Measurements from ENCODE around the gene HIRIP3.

HIRIP3 gene

DNA sequence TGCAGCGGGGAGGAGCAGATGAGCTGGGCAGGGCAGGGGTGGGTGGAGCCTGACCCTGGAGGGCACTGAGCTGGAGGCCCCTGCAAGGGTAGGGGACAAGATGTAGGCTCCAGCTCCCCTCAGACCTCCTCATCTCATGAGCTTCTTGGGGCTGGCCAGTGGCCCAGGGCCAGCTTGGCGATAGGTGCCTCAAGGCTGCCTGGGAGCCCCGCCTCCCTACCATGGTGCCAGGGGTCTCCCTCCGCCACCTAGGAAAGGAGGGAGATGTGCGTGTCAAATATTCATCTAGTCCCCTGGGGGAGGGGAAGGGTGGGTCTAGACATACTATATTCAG lies 3.9 kb downstream of the HIRIP3 start:
- ATAC-seq: no peak
- TF ChIP-seq TCF4 (CRISPR knock-in tag; IDR thresholded peaks at IDR 0.05; ENCODE audit: borderline replicate concordance) (no peak), ZNF70 (CRISPR knock-in tag; IDR thresholded peaks at IDR 0.05) (no peak), ZFP30 (CRISPR knock-in tag; IDR thresholded peaks at IDR 0.05) (no peak), ZNF8 (CRISPR knock-in tag; IDR thresholded peaks at IDR 0.05) (no peak), CSDC2 (CRISPR knock-in tag; IDR thresholded peaks at IDR 0.05) (no peak), ZC3H10 (CRISPR knock-in tag; IDR thresholded peaks at IDR 0.05) (no peak), TOX (CRISPR knock-in tag; IDR thresholded peaks at IDR 0.05; ENCODE audit: borderline replicate concordance) (no peak), ZFP3 (CRISPR knock-in tag; IDR thresholded peaks at IDR 0.05) (no peak), BACH2 (CRISPR knock-in tag; IDR thresholded peaks at IDR 0.05; ENCODE audit: borderline replicate concordance) (no peak), GLIS3 (CRISPR knock-in tag; IDR thresholded peaks at IDR 0.05) (no peak), OSR1 (CRISPR knock-in tag; IDR thresholded peaks at IDR 0.05) (no peak)
- TF ChIP-seq, protein P1, sequence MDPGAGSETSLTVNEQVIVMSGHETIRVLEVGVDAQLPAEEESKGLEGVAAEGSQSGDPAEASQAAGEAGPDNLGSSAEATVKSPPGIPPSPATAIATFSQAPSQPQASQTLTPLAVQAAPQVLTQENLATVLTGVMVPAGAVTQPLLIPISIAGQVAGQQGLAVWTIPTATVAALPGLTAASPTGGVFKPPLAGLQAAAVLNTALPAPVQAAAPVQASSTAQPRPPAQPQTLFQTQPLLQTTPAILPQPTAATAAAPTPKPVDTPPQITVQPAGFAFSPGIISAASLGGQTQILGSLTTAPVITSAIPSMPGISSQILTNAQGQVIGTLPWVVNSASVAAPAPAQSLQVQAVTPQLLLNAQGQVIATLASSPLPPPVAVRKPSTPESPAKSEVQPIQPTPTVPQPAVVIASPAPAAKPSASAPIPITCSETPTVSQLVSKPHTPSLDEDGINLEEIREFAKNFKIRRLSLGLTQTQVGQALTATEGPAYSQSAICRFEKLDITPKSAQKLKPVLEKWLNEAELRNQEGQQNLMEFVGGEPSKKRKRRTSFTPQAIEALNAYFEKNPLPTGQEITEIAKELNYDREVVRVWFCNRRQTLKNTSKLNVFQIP (CRISPR knock-in tag; IDR thresholded peaks at IDR 0.05; ENCODE audit: borderline replicate concordance, low read depth): no peak
- TF ChIP-seq, protein P2, sequence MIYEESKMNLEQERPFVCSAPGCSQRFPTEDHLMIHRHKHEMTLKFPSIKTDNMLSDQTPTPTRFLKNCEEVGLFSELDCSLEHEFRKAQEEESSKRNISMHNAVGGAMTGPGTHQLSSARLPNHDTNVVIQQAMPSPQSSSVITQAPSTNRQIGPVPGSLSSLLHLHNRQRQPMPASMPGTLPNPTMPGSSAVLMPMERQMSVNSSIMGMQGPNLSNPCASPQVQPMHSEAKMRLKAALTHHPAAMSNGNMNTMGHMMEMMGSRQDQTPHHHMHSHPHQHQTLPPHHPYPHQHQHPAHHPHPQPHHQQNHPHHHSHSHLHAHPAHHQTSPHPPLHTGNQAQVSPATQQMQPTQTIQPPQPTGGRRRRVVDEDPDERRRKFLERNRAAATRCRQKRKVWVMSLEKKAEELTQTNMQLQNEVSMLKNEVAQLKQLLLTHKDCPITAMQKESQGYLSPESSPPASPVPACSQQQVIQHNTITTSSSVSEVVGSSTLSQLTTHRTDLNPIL (CRISPR knock-in tag; IDR thresholded peaks at IDR 0.05; ENCODE audit: low read depth): no peak
- TF ChIP-seq, protein P3, sequence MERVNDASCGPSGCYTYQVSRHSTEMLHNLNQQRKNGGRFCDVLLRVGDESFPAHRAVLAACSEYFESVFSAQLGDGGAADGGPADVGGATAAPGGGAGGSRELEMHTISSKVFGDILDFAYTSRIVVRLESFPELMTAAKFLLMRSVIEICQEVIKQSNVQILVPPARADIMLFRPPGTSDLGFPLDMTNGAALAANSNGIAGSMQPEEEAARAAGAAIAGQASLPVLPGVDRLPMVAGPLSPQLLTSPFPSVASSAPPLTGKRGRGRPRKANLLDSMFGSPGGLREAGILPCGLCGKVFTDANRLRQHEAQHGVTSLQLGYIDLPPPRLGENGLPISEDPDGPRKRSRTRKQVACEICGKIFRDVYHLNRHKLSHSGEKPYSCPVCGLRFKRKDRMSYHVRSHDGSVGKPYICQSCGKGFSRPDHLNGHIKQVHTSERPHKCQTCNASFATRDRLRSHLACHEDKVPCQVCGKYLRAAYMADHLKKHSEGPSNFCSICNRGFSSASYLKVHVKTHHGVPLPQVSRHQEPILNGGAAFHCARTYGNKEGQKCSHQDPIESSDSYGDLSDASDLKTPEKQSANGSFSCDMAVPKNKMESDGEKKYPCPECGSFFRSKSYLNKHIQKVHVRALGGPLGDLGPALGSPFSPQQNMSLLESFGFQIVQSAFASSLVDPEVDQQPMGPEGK (CRISPR knock-in tag; IDR thresholded peaks at IDR 0.05; ENCODE audit: borderline replicate concordance): no peak

- ATAC-seq: no peak
- no peak for TF ChIP-seq TOX (CRISPR knock-in tag; IDR thresholded peaks at IDR 0.05; ENCODE audit: borderline replicate concordance)
- TF ChIP-seq BACH2 (CRISPR knock-in tag; IDR thresholded peaks at IDR 0.05; ENCODE audit: borderline replicate concordance): no peak
- no peak for TF ChIP-seq GLIS3 (CRISPR knock-in tag; IDR thresholded peaks at IDR 0.05)
- TF ChIP-seq, protein P2 (CRISPR knock-in tag; IDR thresholded peaks at IDR 0.05; ENCODE audit: low read depth): no peak
- no peak for TF ChIP-seq ZNF8 (CRISPR knock-in tag; IDR thresholded peaks at IDR 0.05)
- no peak for TF ChIP-seq ARNTL (CRISPR knock-in tag; IDR thresholded peaks at IDR 0.05; ENCODE audit: borderline replicate concordance, low read depth)
- no peak for TF ChIP-seq PPARA (CRISPR knock-in tag; IDR thresholded peaks at IDR 0.05; ENCODE audit: borderline replicate concordance)
- TF ChIP-seq ZFP3 (CRISPR knock-in tag; IDR thresholded peaks at IDR 0.05): no peak
- no peak for TF ChIP-seq ZFP30 (CRISPR knock-in tag; IDR thresholded peaks at IDR 0.05)
- no peak for TF ChIP-seq ZNF565 (CRISPR knock-in tag; conservative IDR thresholded peaks at IDR 0.05; ENCODE audit: low read depth)
- TF ChIP-seq, protein P1 (CRISPR knock-in tag; IDR thresholded peaks at IDR 0.05; ENCODE audit: borderline replicate concordance, low read depth): no peak
- TF ChIP-seq ESRRG (CRISPR knock-in tag; IDR thresholded peaks at IDR 0.05): no peak
- TF ChIP-seq ZC3H10 (CRISPR knock-in tag; IDR thresholded peaks at IDR 0.05): no peak
- TF ChIP-seq, protein P3 (CRISPR knock-in tag; IDR thresholded peaks at IDR 0.05; ENCODE audit: borderline replicate concordance): no peak
- TF ChIP-seq, protein P4, sequence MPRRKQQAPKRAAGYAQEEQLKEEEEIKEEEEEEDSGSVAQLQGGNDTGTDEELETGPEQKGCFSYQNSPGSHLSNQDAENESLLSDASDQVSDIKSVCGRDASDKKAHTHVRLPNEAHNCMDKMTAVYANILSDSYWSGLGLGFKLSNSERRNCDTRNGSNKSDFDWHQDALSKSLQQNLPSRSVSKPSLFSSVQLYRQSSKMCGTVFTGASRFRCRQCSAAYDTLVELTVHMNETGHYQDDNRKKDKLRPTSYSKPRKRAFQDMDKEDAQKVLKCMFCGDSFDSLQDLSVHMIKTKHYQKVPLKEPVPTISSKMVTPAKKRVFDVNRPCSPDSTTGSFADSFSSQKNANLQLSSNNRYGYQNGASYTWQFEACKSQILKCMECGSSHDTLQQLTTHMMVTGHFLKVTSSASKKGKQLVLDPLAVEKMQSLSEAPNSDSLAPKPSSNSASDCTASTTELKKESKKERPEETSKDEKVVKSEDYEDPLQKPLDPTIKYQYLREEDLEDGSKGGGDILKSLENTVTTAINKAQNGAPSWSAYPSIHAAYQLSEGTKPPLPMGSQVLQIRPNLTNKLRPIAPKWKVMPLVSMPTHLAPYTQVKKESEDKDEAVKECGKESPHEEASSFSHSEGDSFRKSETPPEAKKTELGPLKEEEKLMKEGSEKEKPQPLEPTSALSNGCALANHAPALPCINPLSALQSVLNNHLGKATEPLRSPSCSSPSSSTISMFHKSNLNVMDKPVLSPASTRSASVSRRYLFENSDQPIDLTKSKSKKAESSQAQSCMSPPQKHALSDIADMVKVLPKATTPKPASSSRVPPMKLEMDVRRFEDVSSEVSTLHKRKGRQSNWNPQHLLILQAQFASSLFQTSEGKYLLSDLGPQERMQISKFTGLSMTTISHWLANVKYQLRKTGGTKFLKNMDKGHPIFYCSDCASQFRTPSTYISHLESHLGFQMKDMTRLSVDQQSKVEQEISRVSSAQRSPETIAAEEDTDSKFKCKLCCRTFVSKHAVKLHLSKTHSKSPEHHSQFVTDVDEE (CRISPR knock-in tag; IDR thresholded peaks at IDR 0.05): no peak
- no peak for TF ChIP-seq CSRNP3 (CRISPR knock-in tag; IDR thresholded peaks at IDR 0.05)
- TF ChIP-seq RARB (CRISPR knock-in tag; IDR thresholded peaks at IDR 0.05): no peak
- TF ChIP-seq ISL1 (CRISPR knock-in tag; IDR thresholded peaks at IDR 0.05): no peak
Measured at GRCh38 chr16:29990883-29991570, 4.4 kb downstream of the HIRIP3 start.
